CD4-positive, alpha-beta T cell treated with Interleukin-4 for 4 hours (primary cell): ENCODE data around the gene GOLT1A.
"Not testable (repeated sequence)": the region's sequence is repeated elsewhere in the genome, so short reads cannot be mapped to it uniquely, and the experiment has no call there.

Experiments
- DNase-seq: peaks from one replicate; pipeline ENCODE4 v3.0.0-alpha.2; 2020

GOLT1A gene

DNA sequence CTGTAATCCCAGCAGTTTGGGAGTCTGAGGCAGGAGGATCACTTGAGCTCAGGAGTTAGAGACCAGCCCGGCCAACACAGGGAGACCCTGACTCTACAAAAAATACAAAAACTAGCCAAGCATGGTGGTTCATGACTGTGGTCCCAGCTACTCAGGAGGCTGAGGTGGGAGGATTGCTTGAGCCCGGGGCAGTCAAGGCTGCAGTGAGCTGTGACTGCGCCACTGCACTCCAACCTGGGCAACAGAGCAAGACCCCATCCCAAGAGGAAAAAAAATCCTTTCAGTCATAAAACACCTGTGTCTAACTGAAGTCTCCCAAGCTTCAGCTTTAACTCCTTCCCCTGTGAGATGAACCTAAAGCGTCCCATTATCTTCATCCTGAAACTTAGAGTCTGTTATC is 33.1 kb upstream of the GOLT1A start:
- DNase-seq, result no peak

DNA sequence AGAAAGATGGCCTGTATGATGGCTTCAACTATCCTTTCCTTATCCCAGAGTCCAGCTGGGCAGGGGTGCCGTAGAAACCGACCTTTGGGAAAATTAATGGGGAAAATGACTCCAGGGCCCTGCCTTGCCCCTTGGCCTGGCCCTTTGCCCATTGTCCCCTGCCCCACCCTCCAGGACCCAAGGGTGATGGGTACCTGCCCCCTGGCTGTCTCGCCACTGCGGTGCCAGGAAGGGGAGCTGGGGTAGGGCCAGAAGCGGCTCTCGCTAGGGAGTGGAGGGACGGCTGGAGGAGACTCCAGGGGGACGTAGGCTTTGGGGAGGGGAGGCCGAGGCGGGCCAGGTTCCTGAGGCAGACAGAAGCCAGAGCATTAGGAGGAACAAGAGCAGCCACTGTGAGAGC is 29.1 kb upstream of the GOLT1A start:
- no peak for DNase-seq

DNA sequence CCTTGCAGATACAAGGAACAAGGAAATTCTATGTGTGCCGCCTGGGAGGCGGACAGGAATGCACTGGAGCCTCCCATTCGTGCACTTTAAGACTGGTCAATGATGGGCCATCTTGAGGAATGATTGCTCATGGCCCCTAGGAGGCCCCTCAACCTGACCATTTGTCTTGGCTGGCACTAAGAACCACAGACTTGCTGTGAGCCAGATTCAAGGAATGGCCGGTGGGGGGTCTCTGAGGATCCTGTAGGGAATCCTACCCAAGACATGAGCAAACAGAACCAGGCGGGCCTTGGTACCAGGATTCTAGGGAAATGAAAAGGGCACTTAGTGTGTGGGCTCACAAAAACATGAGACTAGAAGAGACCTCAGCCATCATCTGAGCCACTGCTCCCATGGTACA is 28.1 kb upstream of the GOLT1A start:
- DNase-seq, result no peak

DNA sequence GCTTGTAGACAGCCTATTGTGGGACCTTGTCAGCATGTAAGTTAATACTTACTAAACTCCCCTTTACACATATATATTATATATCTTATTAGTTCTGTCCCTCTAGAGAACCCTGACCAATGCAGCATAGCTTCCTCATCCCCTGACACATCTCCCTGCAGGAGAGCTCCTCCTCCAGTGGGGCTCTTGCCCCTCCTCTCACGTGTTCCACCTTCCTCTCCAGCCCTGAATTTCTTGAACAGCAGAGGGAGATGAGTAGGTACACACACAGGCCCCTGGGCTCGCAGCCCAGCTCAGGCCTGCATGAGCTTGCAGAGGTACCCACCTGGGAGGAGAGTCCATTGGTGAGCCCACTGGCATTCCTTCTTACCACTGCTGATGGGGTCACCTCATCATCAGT is 27.3 kb upstream of the GOLT1A start:
- no peak for DNase-seq

DNA sequence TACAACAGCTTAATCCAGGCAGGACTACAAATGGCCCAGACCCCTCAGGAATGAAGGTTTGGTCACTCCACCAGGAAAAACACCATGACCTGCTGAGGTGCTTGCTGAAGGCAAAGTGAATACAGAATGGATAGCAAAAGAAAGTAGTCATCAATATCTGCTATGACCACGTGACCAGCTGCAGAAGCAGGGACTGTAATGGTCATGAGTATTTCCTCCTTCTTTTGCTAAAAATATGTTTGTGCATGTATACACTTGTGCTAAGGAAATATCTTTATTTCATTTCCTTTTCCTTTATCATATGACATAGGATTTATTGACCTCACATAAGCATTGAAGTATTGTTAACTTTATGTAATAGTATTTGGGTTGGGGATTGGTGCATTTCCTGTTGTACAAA is 26.4 kb upstream of the GOLT1A start:
- no peak for DNase-seq

DNA sequence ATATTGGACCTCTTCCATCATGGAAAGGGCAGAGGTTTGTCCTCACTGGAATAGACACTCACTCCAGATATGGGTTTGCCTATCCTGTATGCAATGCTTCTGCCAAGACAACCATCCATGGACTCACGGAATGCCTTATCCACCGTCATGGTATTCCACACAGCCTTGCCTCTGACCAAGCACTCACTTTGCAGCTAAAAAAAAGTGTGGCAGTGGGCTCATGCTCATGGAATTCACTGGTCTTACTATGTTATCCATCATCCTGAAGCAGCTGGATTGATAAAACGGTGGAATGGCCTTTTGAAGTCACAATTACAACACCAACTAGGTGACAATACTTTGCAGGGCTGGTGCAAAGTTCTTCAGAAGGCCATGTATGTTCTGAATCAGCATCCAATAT is 25.6 kb upstream of the GOLT1A start:
- not testable (repeated sequence) for DNase-seq

DNA sequence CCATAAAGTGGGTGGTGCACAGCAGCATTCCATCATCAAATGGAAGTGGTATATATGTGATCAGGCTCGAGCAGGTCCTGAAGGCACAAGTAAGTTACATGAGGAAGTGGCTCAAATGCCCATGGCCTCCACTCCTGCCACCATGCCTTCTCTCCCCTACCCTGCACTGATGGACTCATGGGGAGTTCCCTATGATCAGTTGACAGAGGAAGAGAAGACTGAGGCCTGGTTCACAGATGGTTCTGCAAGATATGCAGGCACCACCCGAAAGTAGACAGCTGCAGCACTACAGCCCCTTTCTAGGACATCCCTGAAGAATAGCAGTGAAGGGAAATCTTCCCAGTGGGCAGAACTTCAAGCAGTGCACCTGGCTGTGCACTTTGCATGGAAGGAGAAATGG is 24.7 kb upstream of the GOLT1A start:
- not testable (repeated sequence) for DNase-seq

DNA sequence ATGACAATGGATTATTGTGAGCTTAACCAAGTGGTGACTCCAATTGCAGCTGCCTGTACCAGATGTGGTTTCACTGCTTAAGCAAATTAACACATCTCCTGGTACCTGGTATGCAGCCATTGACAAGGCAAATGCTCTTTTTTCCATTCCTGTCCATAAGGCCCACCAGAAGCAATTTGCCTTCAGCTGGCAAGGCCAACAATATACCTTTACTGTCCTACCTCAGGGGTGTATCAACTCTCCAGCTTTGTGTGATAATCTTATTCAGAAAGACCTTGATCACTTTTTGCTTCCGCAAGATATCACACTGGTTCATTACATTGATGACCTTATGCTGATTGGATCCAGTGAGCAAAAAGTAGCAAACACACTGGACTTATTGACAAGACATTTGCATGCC is 23.7 kb upstream of the GOLT1A start:
- DNase-seq, result not testable (repeated sequence)

DNA sequence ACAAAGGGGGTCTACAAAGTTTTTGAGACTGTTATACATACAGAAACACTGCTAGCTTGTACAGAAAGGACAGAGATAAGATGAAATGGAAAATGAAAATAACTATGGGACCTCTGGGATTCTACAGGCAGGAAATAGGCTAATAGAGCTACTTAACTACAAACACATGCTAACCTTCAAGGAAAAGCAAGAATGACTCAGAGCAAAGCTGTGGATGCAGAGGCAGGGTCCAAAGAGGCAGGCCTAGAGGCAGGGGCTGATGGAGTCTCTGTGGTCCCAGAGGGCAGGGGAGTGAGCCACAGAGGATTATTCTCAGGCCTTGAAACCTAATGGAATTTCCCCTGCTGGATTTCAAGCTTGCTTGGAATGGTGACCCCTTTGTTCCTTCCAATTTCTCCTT is 18.7 kb upstream of the GOLT1A start:
- DNase-seq, result no peak

DNA sequence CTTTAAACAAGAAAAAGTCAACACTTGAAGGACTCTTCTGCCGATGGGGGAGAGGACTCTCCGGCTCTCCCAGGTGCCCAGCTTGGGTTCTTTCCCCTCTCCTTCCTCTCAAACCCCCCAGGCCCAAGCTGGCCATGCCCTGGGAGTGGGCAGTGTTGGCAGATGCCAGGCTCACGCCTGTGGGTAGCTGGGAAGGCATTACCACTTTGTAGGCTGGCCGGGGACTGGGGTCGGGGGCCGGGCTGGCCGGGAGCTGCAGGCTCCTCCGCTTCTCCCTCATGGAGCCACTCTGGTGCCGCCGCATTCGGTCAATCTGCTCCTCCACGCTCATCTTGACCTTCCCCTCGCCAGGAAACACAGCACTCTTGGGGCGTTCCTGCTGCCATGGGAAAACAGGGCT is 16.4 kb upstream of the GOLT1A start:
- no peak for DNase-seq

DNA sequence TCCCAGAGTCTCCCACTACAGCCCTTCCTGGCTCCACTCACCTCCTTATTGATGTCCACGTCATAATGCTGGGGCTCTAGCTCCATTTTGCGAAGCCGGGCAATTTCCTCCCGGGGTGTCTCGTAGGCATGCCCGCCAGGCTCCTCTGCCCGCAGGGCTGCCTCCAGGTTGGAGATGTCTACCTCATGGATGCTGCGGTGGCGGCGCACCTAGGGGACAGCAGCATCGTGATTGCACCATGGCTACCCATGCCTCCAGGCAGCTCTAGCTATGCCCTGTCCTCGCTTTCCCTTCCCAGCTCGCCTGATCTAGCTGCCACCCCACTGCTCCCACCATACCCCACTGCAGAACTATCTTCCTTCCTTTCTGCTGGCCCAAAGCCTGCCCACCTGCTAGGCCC is 15.1 kb upstream of the GOLT1A start:
- DNase-seq, result no peak

DNA sequence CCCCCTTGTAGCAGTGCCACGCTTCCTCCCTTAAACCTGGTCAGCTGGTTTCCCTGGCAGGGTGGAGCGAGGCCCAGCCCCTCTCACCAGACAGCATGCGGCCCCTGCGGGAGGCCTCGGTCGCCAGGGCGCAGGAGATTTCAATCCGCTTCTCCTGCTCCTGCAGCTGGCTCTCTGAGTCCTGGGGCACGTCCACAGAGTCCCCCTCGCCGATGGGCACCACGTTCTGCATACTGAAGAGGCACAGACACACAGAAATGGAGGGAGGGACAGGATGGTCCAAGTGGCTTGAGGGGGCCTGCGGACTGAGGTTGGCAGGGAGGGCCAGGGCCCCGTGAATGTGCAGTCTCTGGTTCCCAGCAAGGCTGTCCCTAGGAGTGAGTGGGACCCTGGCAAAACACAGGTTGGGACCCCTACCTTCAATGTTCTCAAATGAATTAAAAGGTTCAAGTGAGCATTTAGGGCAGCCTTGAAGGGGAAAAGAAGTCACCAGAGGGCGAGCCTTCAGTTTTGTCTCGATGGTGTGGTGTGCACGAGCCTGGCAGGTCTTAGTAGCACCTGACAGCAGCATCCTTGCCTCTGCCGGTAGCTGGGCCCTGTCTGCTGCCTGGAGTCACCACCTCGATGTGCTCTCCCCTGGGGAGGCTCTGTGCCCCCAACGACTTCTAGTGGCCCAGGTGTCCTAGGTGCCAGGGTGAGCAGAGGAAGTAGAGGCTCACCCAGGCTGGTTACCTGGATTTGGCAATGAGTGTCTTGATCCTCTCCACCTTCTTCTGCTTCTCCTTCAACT is 14.4 kb upstream of the GOLT1A start:
- DNase-seq, result no peak

DNA sequence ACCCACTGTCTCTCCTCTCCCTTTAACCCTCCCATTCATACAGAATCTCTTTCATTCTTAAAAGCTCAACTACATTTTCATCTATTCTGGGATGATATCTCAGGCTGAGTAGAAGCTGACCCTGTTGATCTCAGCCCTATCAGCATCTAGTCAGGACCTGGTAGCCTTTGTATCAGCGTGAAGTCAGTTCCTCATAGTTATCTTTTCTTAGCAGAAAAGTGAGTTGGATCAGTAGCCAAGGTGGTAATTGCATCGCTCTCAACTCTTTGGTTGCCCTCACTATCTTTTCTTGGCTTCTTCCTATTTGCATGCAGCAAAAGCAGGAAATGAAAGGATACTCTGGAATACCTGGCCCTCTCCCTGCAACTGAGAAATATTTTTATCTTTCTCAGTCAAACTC is 13.6 kb upstream of the GOLT1A start:
- no peak for DNase-seq

DNA sequence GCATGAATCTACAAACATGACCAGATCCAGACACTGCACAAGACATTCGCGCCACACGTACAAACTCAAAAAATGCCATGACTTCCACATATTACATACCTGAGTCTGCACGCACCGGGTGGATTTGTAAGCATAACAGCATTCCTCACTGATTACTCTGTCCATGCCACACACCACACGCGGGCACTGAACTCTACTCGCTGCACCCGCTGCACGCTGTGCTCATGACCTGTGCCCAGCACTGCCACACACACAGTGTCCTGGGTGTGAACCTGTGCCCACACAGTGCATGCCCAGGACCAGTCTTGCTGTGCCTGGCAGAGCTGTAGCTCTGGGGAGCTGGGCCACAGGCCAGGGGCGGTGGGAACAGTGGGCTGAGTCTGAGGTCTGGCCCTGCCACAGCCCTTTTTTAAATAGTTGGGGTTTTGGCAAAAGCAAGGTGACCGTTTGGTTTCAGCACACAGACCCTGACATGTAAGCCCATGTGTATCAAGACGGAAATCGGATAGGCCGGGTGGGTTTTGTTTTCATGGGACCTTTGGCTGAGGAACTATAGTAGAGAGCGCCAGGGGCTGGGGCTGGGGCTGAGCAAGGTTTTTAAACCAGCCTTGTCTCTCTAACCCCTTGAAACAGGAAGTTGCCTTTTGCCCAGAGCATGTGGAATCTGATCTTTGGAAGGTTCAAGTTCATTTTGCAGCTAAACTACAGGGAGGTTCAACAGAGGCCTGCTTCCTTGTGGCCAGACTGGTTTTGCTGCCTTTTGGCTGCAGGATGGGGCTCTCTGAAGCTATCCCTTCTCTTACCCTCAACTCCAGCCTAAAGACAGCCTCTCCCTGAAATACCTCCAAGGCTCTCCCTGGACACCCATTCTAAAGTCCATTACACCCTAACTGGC is 12.3 kb upstream of the GOLT1A start:
- no peak for DNase-seq

DNA sequence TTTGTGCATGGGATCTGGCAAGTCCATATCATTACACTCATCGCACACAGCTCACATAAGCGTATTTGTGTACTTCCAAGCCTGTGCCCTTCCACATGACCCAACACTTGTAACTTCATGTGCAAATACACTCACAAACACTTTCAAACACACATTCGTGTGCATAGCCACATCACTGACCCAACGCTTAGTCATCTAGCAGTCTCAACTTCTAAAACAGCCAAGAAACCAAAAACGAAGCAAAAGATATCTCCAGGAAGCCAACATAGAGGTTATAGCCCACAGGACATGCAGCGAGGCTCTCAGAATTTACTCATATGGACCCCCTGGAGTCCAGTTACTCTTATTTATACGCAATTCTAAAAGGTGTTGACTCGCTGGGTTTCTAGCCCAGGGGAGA is 10.9 kb upstream of the GOLT1A start:
- no peak for DNase-seq

DNA sequence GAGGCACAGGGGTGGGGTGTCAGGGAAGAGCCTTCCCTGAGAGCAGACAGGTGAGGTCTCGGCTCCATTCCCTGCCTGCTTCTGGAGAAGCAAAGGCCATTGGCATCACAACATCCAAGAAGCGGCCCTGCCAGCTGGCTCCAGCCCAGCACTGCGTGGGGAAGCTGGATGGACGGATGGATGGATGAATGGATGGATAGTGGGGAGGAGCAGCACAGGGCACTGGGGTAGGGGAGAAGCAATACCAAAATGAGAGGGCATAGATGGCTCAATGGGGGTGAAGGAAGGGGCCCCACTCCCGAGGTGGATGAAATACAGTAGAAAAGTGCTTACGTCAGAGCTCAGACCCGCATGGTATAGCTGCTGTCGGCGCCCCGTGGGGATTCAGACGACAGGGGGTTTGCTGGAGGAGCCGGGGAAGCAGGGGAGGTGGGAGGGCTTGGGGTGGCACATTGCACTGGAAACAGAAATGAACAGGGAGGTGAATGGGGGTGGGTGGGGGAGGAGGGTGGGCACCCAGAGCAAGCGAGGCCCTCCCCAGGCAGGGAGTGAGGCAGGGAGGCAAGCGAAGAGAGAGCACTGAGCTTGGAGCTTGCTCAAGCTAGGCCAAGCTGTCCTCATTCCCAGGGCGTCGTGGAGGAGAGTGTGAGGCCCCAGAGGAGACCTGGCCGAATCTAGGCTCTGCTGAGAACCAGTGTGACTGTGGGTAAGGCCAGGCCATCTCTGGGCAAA is 9.5 kb upstream of the GOLT1A start:
- DNase-seq, result no peak

DNA sequence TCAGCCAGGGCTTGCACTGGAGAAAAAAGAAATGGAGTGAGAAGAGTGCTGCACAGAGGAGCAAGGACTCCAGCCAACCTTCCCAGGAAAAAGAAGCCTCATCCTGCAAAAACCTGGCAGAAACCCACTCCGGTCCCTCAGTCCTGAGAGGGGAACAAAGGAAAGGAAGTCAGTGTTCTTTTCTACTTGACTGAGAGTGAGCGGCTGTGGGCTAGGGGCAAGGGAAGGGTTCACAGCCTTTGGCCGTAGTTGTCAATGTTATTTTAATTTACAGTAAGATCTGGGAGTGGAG is 8.9 kb upstream of the GOLT1A start:
- DNase-seq, result no peak

DNA sequence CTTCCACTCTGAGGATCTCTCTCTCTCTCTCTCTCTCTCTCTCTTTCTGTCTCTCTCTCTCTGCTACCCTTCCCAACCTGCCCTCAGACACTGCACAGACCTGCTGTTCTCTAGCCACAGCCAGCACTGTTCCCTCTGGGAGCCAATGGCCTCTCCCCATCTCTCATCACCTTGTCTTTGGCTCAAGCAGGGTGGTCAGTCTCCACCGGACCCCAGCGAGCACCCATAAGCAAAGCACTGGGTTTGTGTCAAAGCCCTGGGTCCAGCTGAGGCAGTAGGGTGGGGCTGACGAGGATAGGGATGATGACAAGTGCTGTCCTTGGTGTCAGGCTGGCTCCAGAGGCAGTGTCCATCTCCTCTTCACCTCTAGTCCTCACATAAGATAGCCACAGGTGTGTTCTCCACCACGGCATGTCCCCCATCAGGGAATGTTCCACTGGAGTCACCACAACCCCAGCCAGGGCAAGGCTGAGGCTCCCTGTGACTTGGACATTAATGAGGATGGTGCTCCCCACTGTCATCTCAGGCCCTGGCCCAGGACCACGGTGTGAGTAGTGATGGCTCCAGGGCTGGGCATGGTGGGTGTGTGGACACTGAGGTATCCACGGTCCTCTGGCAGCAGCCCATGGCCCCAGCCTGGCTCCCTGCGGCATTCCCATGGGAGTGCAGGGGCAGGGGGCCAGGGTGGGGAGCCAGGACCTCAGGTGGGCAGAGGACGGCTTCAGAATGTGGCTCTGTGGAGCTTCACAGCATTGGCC is 8.4 kb upstream of the GOLT1A start:
- no peak for DNase-seq

DNA sequence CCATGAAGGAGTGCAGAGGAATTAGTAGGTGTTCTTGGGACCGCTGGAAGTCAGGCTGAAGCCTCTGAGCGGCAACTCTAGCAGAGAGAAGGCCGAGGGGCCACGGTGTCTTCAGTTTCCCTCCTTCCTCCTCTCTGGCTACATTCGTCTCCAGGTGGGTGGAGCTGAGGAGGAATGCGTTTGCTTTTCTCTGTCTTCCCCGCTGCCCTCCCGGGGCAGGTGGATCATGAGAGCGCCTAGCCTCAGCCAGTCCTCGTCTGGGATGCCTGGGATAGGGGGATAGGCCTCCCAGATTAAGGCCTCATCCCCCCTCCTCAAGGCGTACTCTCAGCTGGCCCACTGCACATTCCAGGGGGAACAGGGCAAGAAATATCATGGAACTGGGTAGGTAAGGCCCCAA is 7.5 kb upstream of the GOLT1A start:
- DNase-seq, result no peak

DNA sequence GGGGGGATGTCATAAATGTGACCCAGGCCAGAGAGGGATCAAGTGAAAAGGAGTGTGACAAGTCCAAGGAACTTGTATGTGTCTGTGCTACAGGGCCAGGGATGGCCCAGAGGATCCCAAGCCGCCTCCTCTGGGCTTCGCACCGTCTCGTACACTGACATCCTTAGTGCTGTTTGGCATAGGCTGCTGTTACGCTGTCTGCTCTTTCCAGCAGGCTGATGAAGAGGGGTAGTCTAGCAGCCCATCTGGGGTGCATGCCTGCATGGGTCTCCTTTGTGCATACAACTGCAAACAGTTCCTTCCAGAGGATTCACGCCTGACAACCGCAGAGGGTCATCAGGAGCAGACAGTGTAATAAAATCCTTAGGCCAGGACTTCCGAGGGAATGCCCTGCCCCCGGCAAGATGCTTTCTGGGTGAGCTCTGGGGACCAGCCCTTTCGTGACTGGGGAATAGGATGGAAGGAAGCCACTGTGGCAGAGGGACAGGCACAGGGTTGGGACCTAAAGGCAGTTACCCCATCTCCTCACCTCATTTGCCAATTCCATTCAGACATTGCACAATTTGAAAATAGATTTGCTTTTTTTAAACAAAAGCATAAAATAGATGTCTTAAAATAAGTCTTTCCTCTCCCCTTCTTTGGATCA is 6.3 kb upstream of the GOLT1A start:
- DNase-seq, result no peak

DNA sequence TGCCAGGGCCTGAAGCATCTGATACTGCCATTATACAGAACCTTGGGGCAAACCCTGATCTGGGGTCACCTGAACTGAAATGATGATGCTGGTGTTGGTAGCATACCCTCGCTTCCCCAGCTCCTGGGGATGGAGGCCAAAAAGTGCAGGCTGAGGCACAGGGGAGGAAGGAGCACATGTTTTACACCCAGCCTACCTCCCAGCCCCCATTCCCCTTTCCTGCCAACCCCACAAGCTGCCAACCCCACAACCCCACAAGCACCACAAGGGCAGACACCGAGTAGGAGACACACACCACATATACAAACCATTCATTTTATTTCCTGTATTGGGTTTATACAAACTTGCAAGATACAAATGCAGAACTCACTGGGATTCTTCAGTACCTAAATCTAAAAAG is 4.8 kb upstream of the GOLT1A start:
- no peak for DNase-seq

DNA sequence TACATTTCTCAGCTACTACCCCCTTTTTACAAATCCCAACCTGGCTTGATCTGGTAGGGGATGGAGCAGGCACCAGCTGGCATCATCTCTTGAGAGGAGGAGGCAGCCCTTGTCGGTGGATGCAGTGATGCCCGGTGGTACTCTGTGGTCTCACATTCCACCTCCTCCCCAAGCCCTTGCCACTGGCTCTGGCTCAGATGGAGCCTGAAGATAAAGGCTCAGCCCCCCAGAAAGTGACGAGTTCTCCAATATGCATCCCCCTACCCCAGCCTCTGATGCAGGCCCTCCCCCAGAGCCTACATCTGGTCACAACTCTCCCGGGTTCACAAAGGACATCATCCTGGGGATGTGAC is 3.8 kb upstream of the GOLT1A start:
- DNase-seq, result no peak
